ENCODE results near the gene MMP15.
"Not testable (repeated sequence)": the region's sequence is repeated elsewhere in the genome, so short reads cannot be mapped to it uniquely, and the experiment has no call there.

The MMP15 gene

DNA sequence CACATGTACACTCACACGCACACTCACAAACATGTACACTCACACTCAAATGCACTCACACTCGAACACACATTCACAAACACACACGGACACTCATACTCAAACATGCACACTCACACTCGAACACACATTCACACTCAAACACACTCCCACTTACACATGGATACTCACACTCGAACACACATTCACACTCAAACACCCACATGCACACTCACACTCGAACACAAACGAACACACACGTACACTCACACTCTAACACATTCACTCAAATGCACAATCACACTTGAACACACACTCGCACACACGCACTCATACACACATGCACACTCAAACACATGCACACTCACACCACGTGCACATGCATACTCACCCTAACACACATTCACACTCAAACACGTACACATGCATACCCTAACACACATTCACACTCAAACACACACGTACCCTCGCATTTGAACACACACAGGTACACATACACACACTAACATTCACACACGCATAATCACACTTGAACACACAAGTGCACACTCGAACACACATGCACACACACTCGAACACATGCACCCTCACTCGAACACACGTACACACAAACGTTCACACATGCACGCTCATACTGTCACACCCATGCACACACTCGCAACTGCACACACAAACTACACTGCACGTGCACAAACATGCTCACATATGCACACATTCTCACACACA, 61.8 kb downstream of the MMP15 start:
- WGBS (ENCODE audit: extremely low coverage, insufficient coverage, low lambda C conversion rate): 100% methylated on average over 17 of the region's 23 CpGs
- H3K56ac ChIP-seq (ENCODE audit: low read length): no peak overlapping the region
- H3K4ac ChIP-seq (ENCODE audit: low read depth, low read length): no peak overlapping the region
- H3K27ac ChIP-seq (ENCODE audit: low read depth, low read length): no peak overlapping the region
- no peaks in the 10 kb centered on the region for H3K27me3 ChIP-seq (ENCODE audit: insufficient read depth, low read length, poor library complexity)
- no peak overlapping the region for H4K5ac ChIP-seq (ENCODE audit: low read length)
- no peak overlapping the region for H2BK5ac ChIP-seq (ENCODE audit: low read length)
- H3K18ac ChIP-seq (ENCODE audit: low read length): no peak overlapping the region
- no peaks in the 10 kb centered on the region for H3K79me1 ChIP-seq (ENCODE audit: low read length)
- H3K4me1 ChIP-seq (ENCODE audit: control insufficient read depth, low read depth, low read length): no peaks in the 10 kb centered on the region
- DNase-seq: no peak
- H2BK120ac ChIP-seq (ENCODE audit: low read depth, low read length): no peak overlapping the region
- H3K4me2 ChIP-seq (ENCODE audit: low read length): no peak overlapping the region
- no peak overlapping the region for H3K23ac ChIP-seq (ENCODE audit: low read length)
- H4K8ac ChIP-seq (ENCODE audit: low read depth, low read length): no peak overlapping the region
- H2BK15ac ChIP-seq (replicated peaks; ENCODE audit: low read depth): no peak overlapping the region
- no peaks in the 10 kb centered on the region for H3K79me2 ChIP-seq (ENCODE audit: control insufficient read depth, insufficient read depth, low read length)
- H3K4me3 ChIP-seq (ENCODE audit: low read length): no peak overlapping the region
- H3K36me3 ChIP-seq (ENCODE audit: control insufficient read depth, insufficient read depth, low read length): no peaks in the 10 kb centered on the region
- H2AK5ac ChIP-seq (ENCODE audit: low read length): no peak overlapping the region
- H3K9ac ChIP-seq (ENCODE audit: low read length): no peak overlapping the region

DNA sequence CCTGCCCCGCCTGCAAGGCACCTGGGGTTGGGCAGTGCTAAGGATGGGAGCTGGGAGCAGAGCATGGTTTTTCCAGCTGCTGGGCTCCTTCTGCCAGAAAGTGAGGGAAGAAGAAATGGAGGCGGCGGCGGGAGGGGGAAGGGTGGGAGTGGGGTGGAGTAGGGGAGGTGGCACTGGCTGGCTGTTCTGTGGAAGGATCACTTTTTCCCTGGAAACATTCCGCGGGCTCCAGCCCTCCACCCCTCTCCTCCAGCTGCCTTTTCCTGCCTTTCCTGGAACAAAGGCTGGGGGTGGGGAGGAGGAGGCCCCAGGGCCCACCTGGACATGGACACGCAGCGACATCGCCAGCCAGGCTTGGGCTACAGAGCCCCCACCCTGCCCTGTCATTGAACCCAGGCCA, 62.5 kb downstream of the MMP15 start:
- no peaks in the 10 kb centered on the region for H3K4me1 ChIP-seq (ENCODE audit: control insufficient read depth, low read depth, low read length)
- no peak overlapping the region for H2BK15ac ChIP-seq (replicated peaks; ENCODE audit: low read depth)
- H3K36me3 ChIP-seq (ENCODE audit: control insufficient read depth, insufficient read depth, low read length): no peaks in the 10 kb centered on the region
- no peak overlapping the region for H3K9ac ChIP-seq (ENCODE audit: low read length)
- DNase-seq: no peak
- H2AK5ac ChIP-seq (ENCODE audit: low read length): no peak overlapping the region
- no peak overlapping the region for H2BK5ac ChIP-seq (ENCODE audit: low read length)
- no peaks in the 10 kb centered on the region for H3K79me2 ChIP-seq (ENCODE audit: control insufficient read depth, insufficient read depth, low read length)
- no peak overlapping the region for H3K27ac ChIP-seq (ENCODE audit: low read depth, low read length)
- no peak overlapping the region for H4K8ac ChIP-seq (ENCODE audit: low read depth, low read length)
- H3K4me3 ChIP-seq (ENCODE audit: low read length): no peak overlapping the region
- WGBS (ENCODE audit: extremely low coverage, insufficient coverage, low lambda C conversion rate): no CpG with 5 or more reads among the region's 9 CpGs
- no peak overlapping the region for H3K56ac ChIP-seq (ENCODE audit: low read length)
- no peak overlapping the region for H3K23ac ChIP-seq (ENCODE audit: low read length)
- no peak overlapping the region for H3K4me2 ChIP-seq (ENCODE audit: low read length)
- H3K4ac ChIP-seq (ENCODE audit: low read depth, low read length): no peak overlapping the region
- no peaks in the 10 kb centered on the region for H3K79me1 ChIP-seq (ENCODE audit: low read length)
- H4K5ac ChIP-seq (ENCODE audit: low read length): no peak overlapping the region
- H2BK120ac ChIP-seq (ENCODE audit: low read depth, low read length): no peak overlapping the region
- no peaks in the 10 kb centered on the region for H3K27me3 ChIP-seq (ENCODE audit: insufficient read depth, low read length, poor library complexity)
- H3K18ac ChIP-seq (ENCODE audit: low read length): no peak overlapping the region

DNA sequence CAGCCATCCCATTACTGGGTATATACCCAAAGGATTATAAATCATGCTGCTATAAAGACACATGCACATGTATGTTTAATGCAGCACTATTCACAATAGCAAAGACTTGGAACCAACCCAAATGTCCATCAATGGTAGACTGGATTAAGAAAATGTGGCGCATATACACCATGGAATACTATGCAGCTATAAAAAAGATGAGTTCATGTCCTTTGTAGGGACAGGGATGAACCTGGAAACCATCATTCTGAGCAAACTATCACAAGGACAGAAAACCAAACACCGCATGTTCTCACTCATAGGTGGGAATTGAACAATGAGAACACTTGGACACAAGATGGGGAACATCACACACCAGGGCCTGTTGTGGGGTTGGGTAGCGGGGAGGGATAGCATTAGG, 64.8 kb downstream of the MMP15 start:
- not testable (repeated sequence) for H3K4me3 ChIP-seq (ENCODE audit: low read length); H3K27me3 ChIP-seq (ENCODE audit: insufficient read depth, low read length, poor library complexity); H2AK5ac ChIP-seq (ENCODE audit: low read length); H3K27ac ChIP-seq (ENCODE audit: low read depth, low read length); H3K4ac ChIP-seq (ENCODE audit: low read depth, low read length); H3K36me3 ChIP-seq (ENCODE audit: control insufficient read depth, insufficient read depth, low read length); H4K5ac ChIP-seq (ENCODE audit: low read length); H2BK15ac ChIP-seq (replicated peaks; ENCODE audit: low read depth); H3K18ac ChIP-seq (ENCODE audit: low read length); H3K4me1 ChIP-seq (ENCODE audit: control insufficient read depth, low read depth, low read length); H3K79me2 ChIP-seq (ENCODE audit: control insufficient read depth, insufficient read depth, low read length); H4K8ac ChIP-seq (ENCODE audit: low read depth, low read length); H3K79me1 ChIP-seq (ENCODE audit: low read length); H3K4me2 ChIP-seq (ENCODE audit: low read length); H2BK120ac ChIP-seq (ENCODE audit: low read depth, low read length); H2BK5ac ChIP-seq (ENCODE audit: low read length); H3K56ac ChIP-seq (ENCODE audit: low read length); H3K23ac ChIP-seq (ENCODE audit: low read length); H3K9ac ChIP-seq (ENCODE audit: low read length); DNase-seq
- WGBS (ENCODE audit: extremely low coverage, insufficient coverage, low lambda C conversion rate): no CpG with 5 or more reads among the region's 3 CpGs

DNA sequence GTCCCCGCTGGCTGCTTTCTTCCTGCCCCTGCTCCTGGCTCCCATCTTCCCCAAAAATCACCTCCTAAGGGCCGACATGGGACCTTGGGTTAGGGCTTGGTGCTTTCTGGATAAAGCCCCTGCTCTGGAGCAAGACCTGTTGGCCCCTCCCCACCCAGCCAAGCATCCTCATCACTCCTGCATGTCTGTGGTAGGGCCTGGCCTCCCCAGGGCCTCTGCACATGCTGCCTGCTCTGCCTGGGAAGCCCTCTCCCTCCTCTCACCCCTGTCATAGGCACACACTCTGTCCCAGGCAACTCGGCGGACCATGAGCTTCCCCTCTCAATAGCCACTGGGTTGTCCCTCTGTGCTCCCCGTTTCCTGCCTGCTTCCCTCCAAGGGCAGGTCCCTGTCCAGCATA, 68.5 kb downstream of the MMP15 start:
- H3K27ac ChIP-seq (ENCODE audit: low read depth, low read length): no peak overlapping the region
- H3K4me1 ChIP-seq (ENCODE audit: control insufficient read depth, low read depth, low read length): no peaks in the 10 kb centered on the region
- no peaks in the 10 kb centered on the region for H3K36me3 ChIP-seq (ENCODE audit: control insufficient read depth, insufficient read depth, low read length)
- no peak overlapping the region for H2BK5ac ChIP-seq (ENCODE audit: low read length)
- no peak overlapping the region for H4K8ac ChIP-seq (ENCODE audit: low read depth, low read length)
- H2AK5ac ChIP-seq (ENCODE audit: low read length): no peak overlapping the region
- H3K4me3 ChIP-seq (ENCODE audit: low read length): no peak overlapping the region
- H2BK120ac ChIP-seq (ENCODE audit: low read depth, low read length): no peak overlapping the region
- no peak overlapping the region for H3K9ac ChIP-seq (ENCODE audit: low read length)
- H3K4me2 ChIP-seq (ENCODE audit: low read length): no peak overlapping the region
- no CpG with 5 or more reads among the region's 5 CpGs for WGBS (ENCODE audit: extremely low coverage, insufficient coverage, low lambda C conversion rate)
- no peak overlapping the region for H4K5ac ChIP-seq (ENCODE audit: low read length)
- H3K79me1 ChIP-seq (ENCODE audit: low read length): no peaks in the 10 kb centered on the region
- H3K23ac ChIP-seq (ENCODE audit: low read length): no peak overlapping the region
- no peak overlapping the region for H3K56ac ChIP-seq (ENCODE audit: low read length)
- H2BK15ac ChIP-seq (replicated peaks; ENCODE audit: low read depth): no peak overlapping the region
- no peak overlapping the region for H3K4ac ChIP-seq (ENCODE audit: low read depth, low read length)
- no peak for DNase-seq
- no peaks in the 10 kb centered on the region for H3K79me2 ChIP-seq (ENCODE audit: control insufficient read depth, insufficient read depth, low read length)
- no peak overlapping the region for H3K18ac ChIP-seq (ENCODE audit: low read length)
- H3K27me3 ChIP-seq (ENCODE audit: insufficient read depth, low read length, poor library complexity): no peaks in the 10 kb centered on the region

DNA sequence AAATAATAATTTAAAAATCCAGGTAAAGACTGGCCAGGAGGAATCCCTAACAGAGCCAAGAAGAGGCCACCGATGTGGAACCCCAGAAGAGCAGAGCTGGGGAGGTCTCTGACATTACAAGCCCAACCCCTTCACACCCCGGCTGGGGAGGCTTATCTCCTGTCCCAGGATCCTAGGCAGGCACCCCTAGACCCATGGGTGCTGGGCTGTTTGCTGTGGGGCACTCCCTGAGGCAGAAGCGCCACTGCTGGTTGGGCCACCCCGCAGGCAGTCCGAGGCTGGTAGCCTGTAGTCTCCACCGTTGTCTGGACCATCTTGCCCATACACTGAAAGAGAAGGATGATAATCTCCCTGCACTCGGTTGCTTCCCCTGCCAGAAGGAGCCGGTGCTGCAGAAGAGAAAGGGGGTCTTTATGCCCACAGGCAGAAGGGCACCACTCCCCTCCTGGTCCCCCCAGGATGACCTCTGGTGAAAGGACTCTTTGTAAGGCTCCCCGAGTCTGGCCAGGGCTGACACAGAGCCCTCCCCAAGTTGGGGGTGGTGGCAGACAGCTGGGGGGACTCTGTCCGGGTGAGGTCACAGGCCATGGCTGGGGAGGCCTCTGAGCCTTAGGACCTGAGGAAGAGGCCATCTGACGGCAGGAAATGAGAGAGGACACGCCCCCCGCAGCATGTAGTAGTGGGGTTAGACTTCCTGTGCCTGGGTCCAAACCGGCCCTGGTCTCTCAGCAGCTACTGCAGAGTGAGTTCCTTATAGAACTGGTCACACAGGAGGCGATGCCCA, 69.4 kb downstream of the MMP15 start:
- Histone ChIP-seq H3K4me2 (ENCODE audit: low read length) (no peak overlapping the region), H3K27me3 (ENCODE audit: insufficient read depth, low read length, poor library complexity) (no peaks in the 10 kb centered on the region), H2AK5ac (ENCODE audit: low read length) (no peak overlapping the region), H4K8ac (ENCODE audit: low read depth, low read length) (no peak overlapping the region), H3K79me1 (ENCODE audit: low read length) (no peaks in the 10 kb centered on the region), H3K4me1 (ENCODE audit: control insufficient read depth, low read depth, low read length) (no peaks in the 10 kb centered on the region), H3K9ac (ENCODE audit: low read length) (no peak overlapping the region), H3K79me2 (ENCODE audit: control insufficient read depth, insufficient read depth, low read length) (no peaks in the 10 kb centered on the region), H3K23ac (ENCODE audit: low read length) (no peak overlapping the region), H4K5ac (ENCODE audit: low read length) (no peak overlapping the region), H3K56ac (ENCODE audit: low read length) (no peak overlapping the region), H2BK120ac (ENCODE audit: low read depth, low read length) (no peak overlapping the region), H3K18ac (ENCODE audit: low read length) (no peak overlapping the region), H3K27ac (ENCODE audit: low read depth, low read length) (no peak overlapping the region), H3K36me3 (ENCODE audit: control insufficient read depth, insufficient read depth, low read length) (no peaks in the 10 kb centered on the region), H2BK5ac (ENCODE audit: low read length) (no peak overlapping the region), H3K4me3 (ENCODE audit: low read length) (no peak overlapping the region), H3K4ac (ENCODE audit: low read depth, low read length) (no peak overlapping the region), H2BK15ac (replicated peaks; ENCODE audit: low read depth) (no peak overlapping the region)
- WGBS (ENCODE audit: extremely low coverage, insufficient coverage, low lambda C conversion rate): no CpG with 5 or more reads among the region's 15 CpGs
- no peak for DNase-seq

Measured in mesendoderm (in vitro differentiated cells).